Mesenteric fat pad (tissue), 1 donor: ENCODE results near the gene CDH11. TPM values are rescaled to one million over a fixed set of nuclear protein-coding genes. Genes with fewer than 3 reads are reported as not detected.

Experiments used
- DNase-seq: peaks from one replicate; pipeline ENCODE4 v3.0.0-alpha.2; 2020; ENCODE audit warnings: low spot score
- total RNA-seq: library from RNA; stranded (reverse); fragmentation: NEBNext Ultra II Directional; extraction: Animal tissue kit (Norgen Biotek cat#: 25700); gene quantifications from one replicate; pipeline ENCODE4 v1.2.1, GENCODE V29; 2021
- donor health status: DM: yes; HTN: yes; CAD: no.

The CDH11 gene
- total RNA-seq, 1 donor from 2014 or later = 23.7 TPM

GRCh38 chr16:65038100-65038499 is 83.8 kb downstream of the CDH11 start:
- DNase-seq = no peak

- DNase-seq = no peak
Measured at GRCh38 chr16:65037556-65037955, 84.3 kb downstream of the CDH11 start.

- DNase-seq = no peak
Measured at GRCh38 chr16:65034915-65035314, 86.9 kb downstream of the CDH11 start.

- no peak for DNase-seq
Measured at GRCh38 chr16:65032387-65032786, 89.5 kb downstream of the CDH11 start.

- DNase-seq = no peak
Measured at GRCh38 chr16:65024767-65025178, 97.1 kb downstream of the CDH11 start.

GRCh38 chr16:65023802-65024201 is 98.1 kb downstream of the CDH11 start:
- no peak for DNase-seq

GRCh38 chr16:65021852-65022595 is 99.8 kb downstream of the CDH11 start:
- DNase-seq = no peak

- no peak for DNase-seq
Measured at GRCh38 chr16:65016754-65017153, 105.1 kb downstream of the CDH11 start.

- DNase-seq = no peak
Measured at GRCh38 chr16:65015599-65015998, 106.3 kb downstream of the CDH11 start.

GRCh38 chr16:65012357-65012756 is 109.5 kb downstream of the CDH11 start:
- no peak for DNase-seq

- no peak for DNase-seq
Measured at GRCh38 chr16:65010125-65010524, 111.7 kb downstream of the CDH11 start.

- DNase-seq = no peak
Measured at GRCh38 chr16:65005696-65006095, 116.2 kb downstream of the CDH11 start.

- no peak for DNase-seq
Measured at GRCh38 chr16:65004570-65004969, 117.3 kb downstream of the CDH11 start.

GRCh38 chr16:65003621-65004020 is 118.2 kb downstream of the CDH11 start:
- DNase-seq = no peak

- DNase-seq = no peak
Measured at GRCh38 chr16:65002265-65002664, 119.6 kb downstream of the CDH11 start.

GRCh38 chr16:65000654-65001053 is 121.2 kb downstream of the CDH11 start:
- DNase-seq = no peak

GRCh38 chr16:64997751-64998150 is 124.1 kb downstream of the CDH11 start:
- DNase-seq = no peak

- no peak for DNase-seq
Measured at GRCh38 chr16:64997121-64997520, 124.7 kb downstream of the CDH11 start.

GRCh38 chr16:64996641-64997040 is 125.2 kb downstream of the CDH11 start:
- no peak for DNase-seq

GRCh38 chr16:64993464-64993863 is 128.4 kb downstream of the CDH11 start:
- no peak for DNase-seq

- DNase-seq = no peak
Measured at GRCh38 chr16:64991001-64991400, 130.9 kb downstream of the CDH11 start.

- no peak for DNase-seq
Measured at GRCh38 chr16:64990101-64990500, 131.8 kb downstream of the CDH11 start.

GRCh38 chr16:64989050-64989449 is 132.8 kb downstream of the CDH11 start:
- DNase-seq = no peak

GRCh38 chr16:64983963-64984362 is 137.9 kb downstream of the CDH11 start:
- DNase-seq = no peak
